Body of pancreas (tissue), 4 donors: ENCODE data around the gene ANKRA2. TPM values are rescaled to one million over a fixed set of nuclear protein-coding genes. Genes with fewer than 3 reads are reported as not detected.
A peak's percentile ranks its signal among the peaks of the same experiment; 100 is the strongest.

Experiments
- ATAC-seq: fragments of 150-250 bp; one replicate; pipeline ENCODE4 v1.9.1; 2016
- DNase-seq, 4 donors: peaks; one replicate each; pipeline ENCODE4 v3.0.0-alpha.2; 2019
- H3K27ac ChIP-seq, 4 donors: fragments of 200-600 bp; sonication (generic); 1 replicate in 3 of 4; 2 replicates in 1 of 4; pipeline versions ENCODE4 v1.5.1 to v1.6.1; 2016 to 2019; ENCODE audit warnings: mild to moderate bottlenecking in 1 of 4, mixed read lengths in 1 of 4, moderate library complexity in 1 of 4
- H3K27me3 ChIP-seq, 2 donors: fragments of 200-600 bp; sonication (generic); one replicate each; pipeline ENCODE4 v1.6.0; 2016; ENCODE audit warnings: mild to moderate bottlenecking in 1 of 2
- H3K36me3 ChIP-seq, 2 donors: fragments of 200-600 bp; sonication (generic); replicated peaks in 1 of 2; 2 replicates each; pipeline ENCODE4 v1.5.1; 2016; ENCODE audit warnings: low read depth in 2 of 2; ENCODE audit not compliant: insufficient read depth in 1 of 2
- H3K4me1 ChIP-seq: fragments of 200-600 bp; sonication (generic); one replicate; pipeline ENCODE4 v1.6.0; 2016
- H3K4me3 ChIP-seq, 2 donors: fragments of 200-600 bp; sonication (generic); 1 replicate in 1 of 2; 2 replicates in 1 of 2; pipeline ENCODE4 v1.5.1; 2016 to 2019
- H3K9me3 ChIP-seq, 3 donors: fragments of 200-600 bp; sonication (generic); 1 replicate in 2 of 3; 2 replicates in 1 of 3; pipeline ENCODE4 v1.5.1; 2016
- POLR2A ChIP-seq, 3 donors: fragments of 450-650 bp; IDR thresholded peaks; one replicate each; pipeline ENCODE4 v1.6.1; 2016; ENCODE audit warnings: antibody characterized with exemption in 3 of 3, mild to moderate bottlenecking in 2 of 3
- WGBS, 2 donors: methylation state at CpG; one replicate each; pipeline ENCODE4 v1.1.5; 2017; 5-methylcytosine and 5-hydroxymethylcytosine counted together
- intact Hi-C: fragments of 100-400 bp; cut with DNase I; formaldehyde crosslinking; loops from one replicate; pipeline ENCODE4 v1.15.1; 2023
- total RNA-seq, 2 donors: library from RNA; depleted of rRNA; stranded (reverse); fragments of >200 nt; gene quantifications; one replicate each; pipeline ENCODE4 v1.1.0, GENCODE V29; 2016
- TF ChIP-seq, protein P1 (sequence below), 7 experiments: fragments of 450-650 bp in 4 of 7; fragments of 200-600 bp in 3 of 7; sonication (generic) in 3 of 7; IDR thresholded peaks; one replicate each; pipeline ENCODE4 v1.5.1; 2016 to 2019; ENCODE audit warnings: antibody characterized with exemption in 7 of 7

The ANKRA2 gene
- total RNA-seq, 2 donors from 2014 or later, result 5.9 to 12.7 TPM

DNA sequence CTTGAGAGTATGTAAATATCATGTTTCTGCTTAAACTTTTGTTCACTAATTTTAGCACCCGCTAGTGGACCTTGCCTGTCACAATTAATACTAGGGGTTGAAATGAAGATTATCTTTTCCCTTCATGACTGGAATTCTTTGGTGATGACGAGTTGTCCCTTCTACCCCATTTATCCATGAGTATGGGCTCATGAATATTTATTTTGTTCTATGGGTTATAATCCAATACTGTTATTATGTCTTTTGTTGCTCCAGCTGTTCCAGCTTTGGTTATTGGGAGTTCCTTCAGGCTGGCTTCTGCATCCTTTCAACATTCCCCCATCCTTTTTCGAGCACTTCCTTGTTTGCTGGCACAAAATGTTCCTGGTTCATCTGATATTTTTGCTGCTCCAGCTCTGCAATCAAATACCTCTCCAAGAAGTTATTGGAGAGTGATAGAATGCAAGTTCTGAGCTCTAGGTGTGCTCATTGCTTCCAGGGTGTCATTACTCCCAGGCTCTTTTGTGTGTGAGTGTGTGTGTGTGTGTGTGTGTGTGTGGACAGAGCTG is 40.8 kb upstream of the ANKRA2 start:
- Histone ChIP-seq H3K4me1 (peaks cover 25% of the 10 kb centered on the region), H3K27me3 (no peaks in the 10 kb centered on the region), H3K4me3 (no peak overlapping the region), H3K9me3 (no peaks in the 10 kb centered on the region), H3K36me3 (no peaks in the 10 kb centered on the region), H3K27ac (peak overlapping the region in 2 of 4 donors; percentile 47 to 78)
- DNase-seq (peak in 1 of 4 donors; percentile 27), ATAC-seq (peak; percentile 39)
- TF ChIP-seq, protein P1, sequence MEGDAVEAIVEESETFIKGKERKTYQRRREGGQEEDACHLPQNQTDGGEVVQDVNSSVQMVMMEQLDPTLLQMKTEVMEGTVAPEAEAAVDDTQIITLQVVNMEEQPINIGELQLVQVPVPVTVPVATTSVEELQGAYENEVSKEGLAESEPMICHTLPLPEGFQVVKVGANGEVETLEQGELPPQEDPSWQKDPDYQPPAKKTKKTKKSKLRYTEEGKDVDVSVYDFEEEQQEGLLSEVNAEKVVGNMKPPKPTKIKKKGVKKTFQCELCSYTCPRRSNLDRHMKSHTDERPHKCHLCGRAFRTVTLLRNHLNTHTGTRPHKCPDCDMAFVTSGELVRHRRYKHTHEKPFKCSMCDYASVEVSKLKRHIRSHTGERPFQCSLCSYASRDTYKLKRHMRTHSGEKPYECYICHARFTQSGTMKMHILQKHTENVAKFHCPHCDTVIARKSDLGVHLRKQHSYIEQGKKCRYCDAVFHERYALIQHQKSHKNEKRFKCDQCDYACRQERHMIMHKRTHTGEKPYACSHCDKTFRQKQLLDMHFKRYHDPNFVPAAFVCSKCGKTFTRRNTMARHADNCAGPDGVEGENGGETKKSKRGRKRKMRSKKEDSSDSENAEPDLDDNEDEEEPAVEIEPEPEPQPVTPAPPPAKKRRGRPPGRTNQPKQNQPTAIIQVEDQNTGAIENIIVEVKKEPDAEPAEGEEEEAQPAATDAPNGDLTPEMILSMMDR (IDR thresholded peaks at IDR 0.05), result no peak
- TF ChIP-seq POLR2A (IDR thresholded peaks at IDR 0.05), result no peak
- WGBS, 2 donors, result 41 to 51% methylated on average over 3 of the region's 3 CpGs
- intact Hi-C loops, result no loop called here

DNA sequence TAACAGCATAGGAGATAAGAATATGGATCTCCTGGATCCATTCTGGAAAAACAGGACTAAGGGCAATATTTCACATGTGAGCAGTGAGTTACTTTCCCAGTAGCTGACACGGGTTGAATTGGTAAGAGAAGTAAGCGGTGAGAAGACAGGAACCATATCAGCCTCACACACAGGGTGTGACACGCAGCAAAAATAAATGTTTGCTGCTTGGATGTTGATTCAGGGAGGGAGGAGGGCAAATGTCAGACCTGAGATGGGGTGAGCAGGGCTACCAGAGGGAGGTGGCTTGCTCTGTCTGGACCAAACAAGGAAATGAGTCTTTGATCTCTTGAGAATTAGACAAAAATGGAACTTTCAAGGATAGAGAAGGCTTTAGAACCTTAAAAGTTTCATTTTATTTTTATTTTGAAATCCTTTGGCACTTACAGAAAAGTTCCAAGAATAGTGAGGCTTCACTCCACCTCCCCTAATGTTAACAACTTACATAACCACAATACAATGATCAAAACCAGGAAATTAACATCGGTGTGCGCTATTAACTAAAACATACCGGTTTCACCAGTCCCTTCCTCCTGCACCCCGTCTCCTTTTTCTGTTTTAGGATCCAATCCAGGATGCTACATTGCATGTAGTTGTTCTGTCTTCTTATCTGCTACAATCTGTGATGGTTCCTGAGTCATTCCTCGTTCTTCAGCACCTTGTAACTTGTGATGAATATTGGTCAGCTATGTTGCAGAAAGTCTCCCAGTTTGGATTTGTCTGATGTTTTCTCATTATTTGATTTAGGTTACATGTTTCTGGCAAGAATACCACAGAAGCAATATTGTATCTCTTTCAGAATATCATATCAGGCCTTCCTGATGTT is 40.0 kb upstream of the ANKRA2 start:
- 18 to 24% methylated on average over 8 of the region's 8 CpGs for WGBS, 2 donors
- no peaks in the 10 kb centered on the region for H3K9me3 ChIP-seq
- ATAC-seq (peak; percentile 96), DNase-seq (peak; percentile 53 to 77 (median 62))
- H3K27ac ChIP-seq, result peak overlapping the region; percentile 26 to 78 (median 51)
- peaks cover 25% of the 10 kb centered on the region for H3K4me1 ChIP-seq
- intact Hi-C loops, result no loop called here
- TF ChIP-seq, protein P1 (IDR thresholded peaks at IDR 0.05), result no peak
- no peak for TF ChIP-seq POLR2A (IDR thresholded peaks at IDR 0.05)
- no peaks in the 10 kb centered on the region for H3K27me3 ChIP-seq
- H3K36me3 ChIP-seq, result no peaks in the 10 kb centered on the region
- H3K4me3 ChIP-seq, result no peak overlapping the region

DNA sequence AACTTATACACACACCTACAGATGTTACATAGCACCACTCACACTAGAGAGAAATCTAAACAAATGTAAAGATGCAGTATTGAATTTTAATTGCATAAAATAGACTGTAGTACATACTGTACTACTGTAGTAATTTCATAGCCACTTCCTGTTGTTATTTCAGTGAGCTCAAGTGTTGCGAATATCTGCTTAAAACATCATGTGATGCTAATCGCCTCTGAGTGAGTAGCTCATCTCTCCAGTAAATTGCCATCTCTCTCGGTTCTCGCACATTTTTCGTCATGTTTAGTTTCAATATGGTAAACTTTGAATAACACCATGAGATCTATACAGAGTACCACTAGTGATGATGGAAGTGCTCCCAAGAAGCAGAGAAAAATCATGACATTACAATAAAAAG is 38.6 kb upstream of the ANKRA2 start:
- intact Hi-C loops, result no loop called here
- no peaks in the 10 kb centered on the region for H3K36me3 ChIP-seq
- peaks cover 25% of the 10 kb centered on the region for H3K4me1 ChIP-seq
- no peaks in the 10 kb centered on the region for H3K27me3 ChIP-seq
- WGBS, 2 donors, result 82 to 95% methylated on average over 5 of the region's 5 CpGs
- ATAC-seq (no peak), DNase-seq (no peak)
- no peaks in the 10 kb centered on the region for H3K9me3 ChIP-seq
- TF ChIP-seq, protein P1 (IDR thresholded peaks at IDR 0.05), result no peak
- no peak overlapping the region for H3K4me3 ChIP-seq
- H3K27ac ChIP-seq, result no peak overlapping the region

DNA sequence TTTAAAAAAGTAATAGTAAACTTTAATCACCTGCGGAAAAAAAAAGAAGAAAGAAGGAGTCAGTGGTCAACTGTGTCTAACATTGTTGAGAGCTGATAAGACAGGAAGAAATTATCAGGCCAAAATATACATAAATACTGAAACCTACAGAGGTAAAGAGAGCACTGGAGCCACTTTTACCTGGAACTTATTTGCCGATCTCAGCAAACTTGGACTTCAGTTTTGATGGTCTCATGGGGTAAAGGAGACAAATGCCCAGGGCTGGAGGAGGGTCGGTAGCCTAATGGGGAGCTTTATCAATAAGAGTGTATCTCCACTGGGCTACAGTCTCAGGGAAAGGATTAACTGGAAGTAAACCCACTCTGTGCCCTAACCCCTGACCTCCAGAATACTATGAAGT is 33.9 kb upstream of the ANKRA2 start:
- ATAC-seq (no peak), DNase-seq (no peak)
- H3K4me1 ChIP-seq, result no peaks in the 10 kb centered on the region
- H3K9me3 ChIP-seq, result no peaks in the 10 kb centered on the region
- no peaks in the 10 kb centered on the region for H3K36me3 ChIP-seq
- no peak overlapping the region for H3K27ac ChIP-seq
- no peak for TF ChIP-seq POLR2A (IDR thresholded peaks at IDR 0.05)
- TF ChIP-seq, protein P1 (IDR thresholded peaks at IDR 0.05), result no peak
- H3K27me3 ChIP-seq, result no peaks in the 10 kb centered on the region
- intact Hi-C loops, result no loop called here
- 78 to 86% methylated on average over 3 of the region's 3 CpGs for WGBS, 2 donors
- no peak overlapping the region for H3K4me3 ChIP-seq
